ENCODE results near the gene C6orf15.

The C6orf15 gene

GRCh38 chr6:31112478-31112877 is at the start of gene C6orf15:
Gene C6orf15, minus strand, starts transcription at chr6:31112575. Its CDS starts 20 bp downstream, at chr6:31112555.
- DNase-seq, result no peak

- no peak for DNase-seq
Observed at GRCh38 chr6:31161216-31162126, 49.1 kb upstream of the C6orf15 start.

- no peak for DNase-seq
Observed at GRCh38 chr6:31158863-31159855, 46.8 kb upstream of the C6orf15 start.

DNA sequence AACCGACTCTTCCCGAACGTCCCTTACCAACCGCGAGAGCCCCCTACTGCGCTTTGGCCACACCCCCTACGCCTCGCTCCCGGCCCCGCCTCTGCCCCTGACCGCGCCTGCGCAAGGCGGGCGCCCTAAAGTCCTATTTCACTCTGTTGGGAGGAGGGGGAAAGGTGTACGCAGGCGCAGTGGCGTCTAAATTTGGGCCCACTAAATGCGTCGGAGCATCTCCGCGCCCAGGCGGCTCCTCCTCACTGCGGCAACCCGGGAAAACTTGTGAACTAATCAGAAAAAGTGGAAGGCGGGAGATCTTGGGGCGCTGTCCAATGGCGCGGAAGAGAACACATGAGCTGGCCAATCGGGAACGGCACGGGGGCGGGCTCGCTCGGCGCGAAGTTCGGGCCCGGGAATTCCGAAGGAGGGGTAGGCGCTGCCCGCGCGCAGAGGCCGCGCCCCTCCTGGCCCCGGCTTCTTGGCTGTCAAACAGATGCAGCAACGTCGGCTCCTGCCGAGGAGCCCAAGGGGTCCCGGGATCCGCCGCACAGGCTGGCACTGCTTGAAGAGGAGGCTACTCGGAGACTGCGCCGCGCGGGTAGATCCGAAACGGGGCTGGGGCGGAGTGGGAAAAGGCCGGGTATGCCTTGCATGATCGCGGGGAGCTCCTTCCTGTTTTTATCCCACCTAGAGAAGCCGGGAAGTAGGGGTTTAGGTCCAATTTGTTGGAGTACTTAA is 45.9 kb upstream of the C6orf15 start, which contains the start of gene TCF19:
Gene TCF19, plus strand, starts transcription at position 450 of the 723 bp plus-strand sequence. CDS start 881 bp downstream, outside the sequence.
- DNase-seq, result peak; percentile 98

- no peak for DNase-seq
Observed at GRCh38 chr6:31157513-31158139, 45.3 kb upstream of the C6orf15 start, which contains the start of gene CCHCR1. Gene CCHCR1, minus strand, starts transcription at chr6:31157802. Its CDS starts 202 bp downstream, at chr6:31157600.

GRCh38 chr6:31156641-31157040 is 44.3 kb upstream of the C6orf15 start:
- DNase-seq, result no peak

DNA sequence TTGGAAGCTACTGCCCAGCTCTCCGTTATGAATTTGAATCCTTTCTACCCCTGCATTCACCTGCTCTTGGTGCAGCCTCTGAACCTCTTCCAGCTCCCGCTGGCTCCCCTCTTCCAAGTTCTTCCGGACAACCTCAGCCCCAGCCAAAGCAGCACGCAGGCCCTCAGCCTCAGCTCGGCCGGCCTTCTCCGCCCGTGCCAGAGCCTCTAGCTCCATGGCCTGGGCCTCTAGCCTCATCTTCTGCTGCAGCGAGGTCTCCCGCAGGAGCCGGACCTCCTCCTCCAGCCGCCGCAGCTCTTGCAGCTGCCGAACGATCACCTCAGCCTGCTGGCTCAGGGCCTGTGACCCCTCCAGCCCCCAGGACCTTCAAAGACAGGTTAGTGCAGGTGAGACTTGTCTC is 42.1 kb upstream of the C6orf15 start:
- no peak for DNase-seq

GRCh38 chr6:31152781-31153180 is 40.4 kb upstream of the C6orf15 start:
- DNase-seq, result no peak

GRCh38 chr6:31149827-31150447 is 37.6 kb upstream of the C6orf15 start:
- DNase-seq, result no peak

GRCh38 chr6:31145386-31145785 is 33.0 kb upstream of the C6orf15 start:
- no peak for DNase-seq

- DNase-seq, result no peak
Observed at GRCh38 chr6:31144970-31145340, 32.6 kb upstream of the C6orf15 start.

- no peak for DNase-seq
Observed at GRCh38 chr6:31144296-31144969, 32.1 kb upstream of the C6orf15 start.

- DNase-seq, result no peak
Observed at GRCh38 chr6:31143148-31143547, 30.8 kb upstream of the C6orf15 start.

DNA sequence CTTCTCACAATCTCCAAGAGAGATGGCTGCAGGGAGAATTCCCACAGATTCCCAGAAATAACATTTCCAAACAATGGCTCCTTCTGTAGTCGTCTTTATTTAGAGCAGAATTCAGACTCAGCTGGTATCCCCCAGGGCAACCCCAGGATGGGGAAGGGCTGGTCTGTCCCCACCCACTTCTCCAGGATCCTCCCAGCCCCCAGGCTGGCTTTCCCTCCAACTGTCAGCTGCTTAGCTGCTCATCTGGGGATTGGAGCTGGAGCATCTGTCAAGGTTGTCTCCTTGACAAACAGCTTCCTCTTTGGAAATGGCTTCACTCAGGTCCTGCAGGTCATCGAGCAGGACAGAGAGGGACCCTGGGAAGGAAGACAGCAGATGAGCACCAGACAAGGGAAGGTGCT is 30.0 kb upstream of the C6orf15 start:
- DNase-seq, result no peak

- no peak for DNase-seq
Observed at GRCh38 chr6:31140643-31141042, 28.3 kb upstream of the C6orf15 start.

DNA sequence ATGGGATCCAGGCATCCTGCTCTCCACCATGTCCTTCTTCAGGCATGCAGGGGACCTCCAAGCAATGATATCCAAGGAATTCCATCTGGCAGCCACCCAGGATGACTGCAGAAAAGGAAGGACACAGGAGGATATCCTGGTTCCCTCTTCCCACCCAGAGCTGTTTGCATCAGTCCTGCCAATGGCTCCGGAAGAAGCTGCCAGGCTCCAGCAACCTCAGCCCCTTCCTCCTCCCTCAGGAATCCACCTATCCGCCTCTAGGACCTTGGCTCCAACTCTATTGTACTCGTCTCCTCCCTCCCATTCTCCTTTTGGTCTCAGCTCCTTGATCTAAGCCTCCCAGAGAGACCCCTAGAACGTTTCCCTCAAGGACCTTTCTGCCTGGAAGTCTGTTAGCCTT is 27.2 kb upstream of the C6orf15 start:
- no peak for DNase-seq

DNA sequence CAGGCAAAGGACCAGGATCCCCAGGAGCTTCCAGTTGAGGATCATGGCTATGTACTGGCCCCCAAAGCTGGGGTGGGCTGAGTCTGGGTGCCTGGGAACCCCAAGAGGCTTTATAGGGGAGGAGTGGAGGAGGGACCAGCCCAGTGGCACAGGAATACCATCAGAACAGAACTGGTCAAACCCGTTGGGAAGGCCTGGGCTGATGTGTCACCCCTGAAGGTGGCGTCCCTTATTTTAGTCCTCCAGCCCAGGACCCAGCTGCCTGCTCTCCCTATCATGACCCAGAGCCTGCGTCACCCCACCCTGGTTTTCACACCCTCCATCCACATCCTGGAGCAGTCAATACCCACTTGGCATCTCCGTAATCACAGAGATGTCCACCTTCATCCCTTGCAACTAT is 26.6 kb upstream of the C6orf15 start, which contains the start of gene PSORS1C2:
Gene PSORS1C2, minus strand, starts transcription at position 85 of the 400 bp plus-strand sequence. Its CDS starts 40 bp downstream, at position 45.
- no peak for DNase-seq

GRCh38 chr6:31135710-31136109 is 23.3 kb upstream of the C6orf15 start:
- DNase-seq, result no peak

DNA sequence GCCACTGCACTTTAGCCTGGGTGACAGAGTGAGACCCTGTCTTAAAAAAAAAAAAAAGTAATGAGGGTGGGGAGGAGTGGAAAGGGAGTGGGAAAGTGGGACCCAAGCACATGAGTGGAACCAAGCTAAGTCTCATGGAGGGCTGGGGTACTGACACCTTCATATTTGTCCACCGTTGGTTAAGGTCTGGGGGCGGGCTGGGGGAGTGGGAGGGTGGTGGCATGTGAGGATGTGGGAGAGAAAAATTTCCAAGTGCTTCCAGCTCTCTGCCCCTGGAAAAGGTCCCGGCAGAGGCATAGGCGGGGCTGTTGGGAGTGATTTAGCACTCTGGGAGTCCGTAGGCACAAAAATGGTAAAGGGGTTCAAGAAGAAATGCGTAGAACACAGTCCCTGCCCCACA is 20.4 kb upstream of the C6orf15 start:
- no peak for DNase-seq

DNA sequence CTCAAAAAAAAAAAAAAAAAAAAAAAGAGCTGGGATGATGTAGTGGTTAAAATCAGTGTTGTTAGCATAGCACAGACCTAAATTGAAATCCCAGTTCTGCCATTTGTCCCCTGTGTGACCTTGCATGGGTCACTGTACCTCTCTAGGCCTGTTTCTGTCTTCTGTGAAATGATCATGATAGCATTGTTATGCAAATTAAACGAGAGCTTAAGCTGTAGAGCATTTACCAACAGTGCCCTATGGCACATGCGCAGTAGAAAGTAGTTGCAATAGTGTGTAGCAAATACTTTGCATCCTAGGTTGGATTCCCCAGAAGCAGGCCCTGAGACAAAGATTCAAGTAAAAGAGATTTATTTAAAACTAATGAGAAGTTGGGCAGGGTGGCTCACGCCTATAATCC is 19.2 kb upstream of the C6orf15 start:
- DNase-seq, result no peak

DNA sequence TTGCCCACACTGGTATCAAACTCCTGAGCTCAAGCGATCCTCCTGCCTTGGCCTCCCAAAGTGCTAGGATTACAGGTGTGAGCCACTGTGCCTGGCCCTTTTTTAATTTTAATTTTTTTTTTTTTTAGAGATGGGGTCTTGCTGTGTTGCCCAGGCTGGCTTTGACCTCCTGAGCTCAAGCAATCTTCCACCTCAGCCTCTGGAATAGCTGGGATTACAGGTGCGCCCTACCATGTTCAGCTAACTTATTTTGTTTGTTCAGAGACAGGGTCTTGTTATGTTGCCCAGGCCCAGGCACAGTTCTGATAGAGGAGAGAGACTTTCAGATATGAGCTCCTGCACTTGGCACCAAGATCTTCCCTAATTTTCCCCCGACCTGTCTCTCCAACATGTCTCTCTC is 18.4 kb upstream of the C6orf15 start:
- no peak for DNase-seq
